ENCODE measurements around the gene HMX1.

Gene HMX1

GRCh38 chr4:8840816-8841455, 30.7 kb downstream of the HMX1 start:
- DNase-seq (ENCODE audit: low read depth) = no peak

- DNase-seq (ENCODE audit: low read depth) = no peak
Measured at GRCh38 chr4:8840006-8840793, 31.4 kb downstream of the HMX1 start.

GRCh38 chr4:8838961-8839431, 32.6 kb downstream of the HMX1 start:
- no peak for DNase-seq (ENCODE audit: low read depth)

- DNase-seq (ENCODE audit: low read depth) = no peak
Measured at GRCh38 chr4:8838296-8838960, 33.2 kb downstream of the HMX1 start.

GRCh38 chr4:8837181-8837841, 34.3 kb downstream of the HMX1 start:
- DNase-seq (ENCODE audit: low read depth) = no peak

GRCh38 chr4:8836664-8837171, 34.9 kb downstream of the HMX1 start:
- DNase-seq (ENCODE audit: low read depth) = no peak

GRCh38 chr4:8835521-8836365, 35.9 kb downstream of the HMX1 start:
- DNase-seq (ENCODE audit: low read depth) = no peak

GRCh38 chr4:8834681-8835220, 36.9 kb downstream of the HMX1 start:
- DNase-seq (ENCODE audit: low read depth) = no peak

GRCh38 chr4:8832113-8832915, 39.3 kb downstream of the HMX1 start:
- no peak for DNase-seq (ENCODE audit: low read depth)

- no peak for DNase-seq (ENCODE audit: low read depth)
Measured at GRCh38 chr4:8831221-8832112, 40.2 kb downstream of the HMX1 start.

- no peak for DNase-seq (ENCODE audit: low read depth)
Measured at GRCh38 chr4:8830611-8831200, 40.9 kb downstream of the HMX1 start.

- DNase-seq (ENCODE audit: low read depth) = no peak
Measured at GRCh38 chr4:8830056-8830455, 41.6 kb downstream of the HMX1 start.

- DNase-seq (ENCODE audit: low read depth) = no peak
Measured at GRCh38 chr4:8829584-8829983, 42.1 kb downstream of the HMX1 start.

GRCh38 chr4:8828869-8829268, 42.8 kb downstream of the HMX1 start:
- DNase-seq (ENCODE audit: low read depth) = no peak

GRCh38 chr4:8821151-8821950, 50.3 kb downstream of the HMX1 start:
- no peak for DNase-seq (ENCODE audit: low read depth)

GRCh38 chr4:8820178-8821102, 51.2 kb downstream of the HMX1 start:
- no peak for DNase-seq (ENCODE audit: low read depth)
